CD14-positive monocyte (primary cell): ENCODE measurements around the gene KCNV2. TPM values are rescaled to one million over a fixed set of nuclear protein-coding genes. Genes with fewer than 3 reads are reported as not detected.

Experiments used
- DNase-seq, 3 donors: peaks; one replicate each; pipeline ENCODE4 v3.0.0-alpha.2; 2011 to 2022
- H2AFZ ChIP-seq: 2 replicates; pipeline ENCODE4 v1.6.0; 2012; ENCODE audit warnings: mild to moderate bottlenecking, low read depth, low read length, inconsistent platforms; ENCODE audit not compliant: insufficient read depth, poor library complexity, severe bottlenecking
- H3K27ac ChIP-seq, 2 donors: 1 replicate in 1 of 2; 2 replicates in 1 of 2; pipeline ENCODE4 v1.5.1; 2012 to 2013; ENCODE audit warnings: low read length in 2 of 2, control low read depth in 1 of 2, inconsistent platforms in 1 of 2, low read depth in 1 of 2, mild to moderate bottlenecking in 1 of 2
- H3K27me3 ChIP-seq, 2 donors: one replicate each; pipeline versions ENCODE4 v1.6.0 to v1.6.1; 2011 to 2013; ENCODE audit warnings: low read length in 2 of 2; ENCODE audit not compliant: control insufficient read depth in 2 of 2, insufficient read depth in 2 of 2
- H3K36me3 ChIP-seq, 2 donors: replicated peaks in 1 of 2; 1 replicate in 1 of 2; 2 replicates in 1 of 2; pipeline versions ENCODE4 v1.5.1 to v1.6.1; 2012 to 2013; ENCODE audit warnings: low read length in 2 of 2, control low read depth in 1 of 2, inconsistent platforms in 1 of 2, mild to moderate bottlenecking in 1 of 2; ENCODE audit not compliant: insufficient read depth in 2 of 2, control insufficient read depth in 1 of 2
- H3K4me1 ChIP-seq, 2 donors: 1 replicate in 1 of 2; 2 replicates in 1 of 2; pipeline versions ENCODE4 v1.5.1 to v1.6.1; 2012 to 2013; ENCODE audit warnings: low read length in 2 of 2, control low read depth in 1 of 2, inconsistent platforms in 1 of 2, mild to moderate bottlenecking in 1 of 2, moderate library complexity in 1 of 2; ENCODE audit not compliant: insufficient read depth in 2 of 2, control insufficient read depth in 1 of 2
- H3K4me2 ChIP-seq: replicated peaks from 2 replicates; pipeline ENCODE3; 2012; ENCODE audit warnings: low read length, moderate library complexity, mild to moderate bottlenecking; ENCODE audit not compliant: poor library complexity, severe bottlenecking; ENCODE audit errors: extremely low read depth
- H3K4me3 ChIP-seq, 3 experiments: fragments of 200-600 bp in 1 of 3; sonication (generic) in 1 of 3; replicated peaks in 1 of 3; 1 replicate in 2 of 3; 2 replicates in 1 of 3; pipeline ENCODE4 v1.5.1; 2011 to 2013; ENCODE audit warnings: low read length in 3 of 3, mild to moderate bottlenecking in 3 of 3, control low read depth in 2 of 3, low read depth in 2 of 3, inconsistent platforms in 1 of 3, moderate library complexity in 1 of 3
- H3K79me2 ChIP-seq: 2 replicates; pipeline ENCODE4 v1.6.0; 2012; ENCODE audit warnings: mild to moderate bottlenecking, control low read depth, inconsistent platforms, low read length, moderate library complexity; ENCODE audit not compliant: insufficient read depth
- H3K9ac ChIP-seq: 2 replicates; pipeline ENCODE4 v1.6.0; 2017; ENCODE audit warnings: low read length, mild to moderate bottlenecking; ENCODE audit not compliant: insufficient read depth, poor library complexity, severe bottlenecking
- H3K9me3 ChIP-seq, 2 donors: replicated peaks in 1 of 2; 1 replicate in 1 of 2; 2 replicates in 1 of 2; pipeline versions ENCODE4 v1.5.1 to v1.6.1; 2012 to 2013; ENCODE audit warnings: low read length in 2 of 2, control low read depth in 1 of 2; ENCODE audit not compliant: control insufficient read depth in 1 of 2, insufficient read depth in 1 of 2
- H4K20me1 ChIP-seq: 2 replicates; pipeline ENCODE4 v1.6.0; 2012; ENCODE audit warnings: mild to moderate bottlenecking, low read length, control low read depth, moderate library complexity; ENCODE audit not compliant: insufficient read depth
- H3K27ac Mint-ChIP-seq, 7 donors: one replicate each; pipeline ENCODE4 v1.8.0; 2020; ENCODE audit warnings: mild to moderate bottlenecking in 7 of 7, mixed read lengths in 7 of 7, moderate library complexity in 6 of 7, inconsistent platforms in 2 of 7
- H3K27me3 Mint-ChIP-seq, 3 donors: one replicate each; pipeline ENCODE4 v1.8.0; 2021 to 2022; ENCODE audit warnings: low read depth in 3 of 3, mild to moderate bottlenecking in 3 of 3, mixed read lengths in 3 of 3, moderate library complexity in 3 of 3, inconsistent platforms in 1 of 3
- H3K36me3 Mint-ChIP-seq, 2 donors: one replicate each; pipeline ENCODE4 v1.8.0; 2020; ENCODE audit warnings: mixed read lengths in 2 of 2, inconsistent platforms in 1 of 2, mild to moderate bottlenecking in 1 of 2
- H3K4me1 Mint-ChIP-seq: one replicate; pipeline ENCODE4 v1.8.0; 2020; ENCODE audit warnings: mild to moderate bottlenecking, mixed read lengths
- H3K4me3 Mint-ChIP-seq, 2 donors: one replicate each; pipeline ENCODE4 v1.8.0; 2020; ENCODE audit warnings: mild to moderate bottlenecking in 2 of 2, mixed read lengths in 2 of 2, moderate library complexity in 1 of 2
- H3K9me3 Mint-ChIP-seq, 7 donors: one replicate each; pipeline ENCODE4 v1.8.0; 2020 to 2022; ENCODE audit warnings: mixed read lengths in 7 of 7, mild to moderate bottlenecking in 6 of 7, moderate library complexity in 6 of 7, inconsistent platforms in 2 of 7
- WGBS: methylation state at CpG from one replicate; pipeline ENCODE4 v1.1.5; 2013; ENCODE audit warnings: missing lambda C conversion rate; ENCODE audit not compliant: insufficient coverage; 5-methylcytosine and 5-hydroxymethylcytosine counted together
- intact Hi-C, 2 donors: fragments of 100-400 bp; cut with micrococcal nuclease; formaldehyde crosslinking; loops; one replicate each; pipeline versions ENCODE4 v1.15.0 to v1.15.1; 2023
- polyA plus RNA-seq, 3 donors: library from polyadenylated mRNA; depleted of rRNA in 1 of 3; unstranded in 2 of 3; stranded (reverse) in 1 of 3; fragments of 300-500 nt in 2 of 3; fragments of >200 nt in 1 of 3; fragmentation: Illumina TruSeq in 2 of 3; gene quantifications; 1 replicate in 2 of 3; 2 replicates in 1 of 3; pipeline ENCODE4 v1.2.3, GENCODE V29; 2012 to 2021
- TF ChIP-seq, protein P1 (sequence below): fragments of 200-600 bp; IDR thresholded peaks from one replicate; pipeline ENCODE4 v1.8.0; 2022; ENCODE audit warnings: antibody characterized with exemption, mild to moderate bottlenecking

The KCNV2 gene
- polyA plus RNA-seq, 3 donors = not detected

DNA sequence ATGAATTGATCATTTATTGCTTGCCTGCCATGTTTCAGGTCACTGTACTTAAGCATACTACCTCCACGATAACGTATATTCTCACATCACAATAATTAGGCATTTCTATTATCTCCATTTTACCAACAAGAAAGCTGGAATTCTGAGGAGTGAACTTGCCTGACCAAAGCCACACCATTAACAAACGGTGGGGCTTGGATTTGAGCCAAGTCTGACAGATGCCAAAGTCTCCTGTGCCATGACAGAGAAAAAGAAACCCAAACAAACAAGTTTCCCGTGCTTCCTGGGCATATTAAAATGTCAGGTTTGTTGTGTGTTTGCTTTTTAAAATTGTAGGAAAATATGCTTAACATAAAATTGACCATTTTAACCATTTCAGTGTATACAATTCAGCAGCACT is 40.8 kb upstream of the KCNV2 start:
- Mint-ChIP-seq H3K4me1 (no peaks in the 10 kb centered on the region), H3K36me3 (no peaks in the 10 kb centered on the region), H3K4me3 (no peak overlapping the region), H3K9me3 (peaks cover 0 to 5% (median 1%) of the 10 kb centered on the region in 7 donors), H3K27ac (no peak overlapping the region), H3K27me3 (peaks cover 0 to 3% (median 0%) of the 10 kb centered on the region in 3 donors)
- TF ChIP-seq, protein P1, sequence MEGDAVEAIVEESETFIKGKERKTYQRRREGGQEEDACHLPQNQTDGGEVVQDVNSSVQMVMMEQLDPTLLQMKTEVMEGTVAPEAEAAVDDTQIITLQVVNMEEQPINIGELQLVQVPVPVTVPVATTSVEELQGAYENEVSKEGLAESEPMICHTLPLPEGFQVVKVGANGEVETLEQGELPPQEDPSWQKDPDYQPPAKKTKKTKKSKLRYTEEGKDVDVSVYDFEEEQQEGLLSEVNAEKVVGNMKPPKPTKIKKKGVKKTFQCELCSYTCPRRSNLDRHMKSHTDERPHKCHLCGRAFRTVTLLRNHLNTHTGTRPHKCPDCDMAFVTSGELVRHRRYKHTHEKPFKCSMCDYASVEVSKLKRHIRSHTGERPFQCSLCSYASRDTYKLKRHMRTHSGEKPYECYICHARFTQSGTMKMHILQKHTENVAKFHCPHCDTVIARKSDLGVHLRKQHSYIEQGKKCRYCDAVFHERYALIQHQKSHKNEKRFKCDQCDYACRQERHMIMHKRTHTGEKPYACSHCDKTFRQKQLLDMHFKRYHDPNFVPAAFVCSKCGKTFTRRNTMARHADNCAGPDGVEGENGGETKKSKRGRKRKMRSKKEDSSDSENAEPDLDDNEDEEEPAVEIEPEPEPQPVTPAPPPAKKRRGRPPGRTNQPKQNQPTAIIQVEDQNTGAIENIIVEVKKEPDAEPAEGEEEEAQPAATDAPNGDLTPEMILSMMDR = no peak
- H3K9ac ChIP-seq = no peak overlapping the region
- intact Hi-C loops = no loop called here
- no peak overlapping the region for H3K4me2 ChIP-seq
- no peak for DNase-seq
- H3K9me3 ChIP-seq = no peaks in the 10 kb centered on the region
- no peak overlapping the region for H3K27ac ChIP-seq
- no peaks in the 10 kb centered on the region for H3K36me3 ChIP-seq
- no peaks in the 10 kb centered on the region for H3K4me1 ChIP-seq
- H2AFZ ChIP-seq = no peak overlapping the region
- no peaks in the 10 kb centered on the region for H3K27me3 ChIP-seq
- H3K4me3 ChIP-seq = no peak overlapping the region
- H4K20me1 ChIP-seq = no peaks in the 10 kb centered on the region
- no peaks in the 10 kb centered on the region for H3K79me2 ChIP-seq
- 50% methylated on average over 1 of the region's 4 CpGs for WGBS

DNA sequence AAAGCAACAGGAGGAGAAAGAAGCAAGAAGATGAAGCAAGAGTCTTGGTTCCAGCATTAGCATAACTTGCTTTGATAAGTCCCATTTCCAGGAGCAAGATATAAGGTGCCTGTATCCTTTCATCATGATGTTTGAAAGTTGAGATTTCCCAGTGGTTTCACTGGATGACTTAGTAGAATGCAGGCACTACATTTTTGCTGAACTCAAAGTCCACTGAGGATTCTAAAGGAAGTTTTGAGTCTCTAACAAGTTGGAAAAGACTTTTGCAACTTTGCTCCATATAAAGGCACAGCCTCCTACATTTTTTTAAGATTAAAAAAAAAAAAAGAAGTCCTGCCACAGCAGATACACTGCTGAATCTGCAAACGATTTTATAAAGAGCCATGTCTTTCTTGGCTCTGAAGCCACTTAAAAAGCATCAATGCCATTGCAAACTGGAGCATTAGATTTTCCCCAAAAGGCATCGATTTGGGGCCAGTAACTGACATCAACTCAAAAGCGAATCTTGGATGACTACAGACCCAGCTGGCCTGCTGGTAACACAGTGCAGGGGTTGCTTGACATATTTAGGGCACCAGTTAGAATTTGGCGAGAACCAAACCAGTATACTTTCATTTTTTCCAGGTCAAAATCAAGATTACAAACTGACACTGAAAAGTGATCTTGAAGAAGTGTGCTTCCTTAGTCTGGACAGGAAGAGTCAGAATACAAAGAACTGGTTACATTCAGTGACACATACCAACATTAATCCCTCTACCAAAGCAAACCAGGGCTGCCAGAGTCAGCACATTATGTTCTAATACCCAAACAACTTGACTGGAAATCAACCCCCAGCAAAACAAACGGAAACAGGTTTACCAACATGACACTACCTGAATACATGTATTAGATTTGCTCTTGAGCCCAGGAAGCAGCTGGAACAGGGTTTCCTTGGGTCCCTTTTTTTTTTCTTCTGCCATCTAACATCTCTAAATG is 39.1 kb upstream of the KCNV2 start:
- 85% methylated on average over 3 of the region's 5 CpGs for WGBS
- Histone ChIP-seq H3K27me3 (no peaks in the 10 kb centered on the region), H4K20me1 (no peaks in the 10 kb centered on the region), H3K27ac (no peak overlapping the region), H3K4me2 (no peak overlapping the region), H3K9ac (no peak overlapping the region), H3K4me1 (no peaks in the 10 kb centered on the region), H3K79me2 (no peaks in the 10 kb centered on the region), H3K4me3 (no peak overlapping the region), H3K9me3 (no peaks in the 10 kb centered on the region), H2AFZ (no peak overlapping the region), H3K36me3 (no peaks in the 10 kb centered on the region)
- TF ChIP-seq, protein P1 = no peak
- Mint-ChIP-seq H3K9me3 (peaks cover 0 to 8% (median 1%) of the 10 kb centered on the region in 7 donors), H3K4me1 (no peaks in the 10 kb centered on the region), H3K4me3 (no peak overlapping the region), H3K36me3 (no peaks in the 10 kb centered on the region), H3K27ac (no peak overlapping the region), H3K27me3 (peaks cover 0 to 3% (median 0%) of the 10 kb centered on the region in 3 donors)
- intact Hi-C loops = no loop called here
- DNase-seq = no peak
